Measurements from ENCODE around the gene LRRK1. TPM values are rescaled to one million over a fixed set of nuclear protein-coding genes. Genes with fewer than 3 reads are reported as not detected.

Gene LRRK1
- total RNA-seq, 2 experiments from 2014 or later = 0.57 to 0.66 TPM

DNA sequence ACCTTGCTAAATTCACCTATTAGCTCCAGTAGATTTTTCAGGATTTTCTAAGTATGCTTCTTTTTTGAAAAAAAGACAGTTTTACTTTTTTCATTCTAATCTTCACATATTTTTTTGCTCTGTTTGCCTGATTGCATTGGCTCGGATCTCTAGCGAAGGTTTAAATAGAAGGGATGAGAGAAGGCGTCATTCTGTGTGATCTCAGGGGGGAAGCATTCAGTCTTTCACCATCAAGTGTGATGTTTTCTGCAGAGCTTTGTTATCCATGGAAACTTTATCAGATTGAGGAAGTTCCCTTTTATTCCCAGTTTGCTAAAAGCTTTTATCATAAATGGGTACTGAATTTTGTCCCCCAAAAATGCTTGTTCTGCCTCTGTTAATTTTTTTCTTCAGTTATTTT lies 120.3 kb downstream of the LRRK1 start:
- Mint-ChIP-seq H3K27ac (no peak overlapping the region), H3K4me3 (no peak overlapping the region), H3K4me1 (ENCODE audit: low read depth) (peaks cover 3% of the 10 kb centered on the region), H3K27me3 (ENCODE audit: low read depth) (peaks cover 40% of the 10 kb centered on the region), H3K36me3 (ENCODE audit: low read depth) (no peaks in the 10 kb centered on the region), H3K9me3 (ENCODE audit: insufficient read depth) (no peaks in the 10 kb centered on the region)
- POLR2A ChIA-PET = no interaction called here
- DNase-seq (no peak), ATAC-seq (no peak)
- CTCF ChIA-PET = no interaction called here

DNA sequence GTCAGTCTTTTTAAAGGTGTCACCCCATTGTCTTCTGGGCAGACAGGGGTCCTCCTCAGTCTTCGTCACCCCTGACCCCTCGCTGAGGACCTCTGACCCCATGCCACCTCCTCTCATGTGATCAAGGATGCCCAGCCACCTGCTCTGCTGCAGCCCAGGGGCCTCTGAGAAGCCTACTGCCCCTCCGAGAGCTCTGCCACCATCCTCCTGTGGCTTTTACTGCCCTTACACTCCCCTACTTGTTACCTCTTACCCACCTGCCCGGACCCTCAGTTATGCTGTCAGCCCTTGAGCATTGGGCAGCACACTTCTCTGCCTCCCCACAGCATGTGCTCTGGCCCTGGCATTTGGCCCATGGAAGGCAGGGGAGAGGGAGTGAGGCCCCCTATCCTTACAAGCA lies 123.2 kb downstream of the LRRK1 start:
- ChIA-PET POLR2A (no interaction called here), CTCF (interaction anchor here (0.8 to 1.8 kb wide), 2 partner anchors 34 to 35 kb away, joined by 3 to 5 read pairs; no protein-coding TSS in a partner anchor)
- Mint-ChIP-seq H3K4me1 (ENCODE audit: low read depth) (no peaks in the 10 kb centered on the region), H3K27me3 (ENCODE audit: low read depth) (peaks cover 28% of the 10 kb centered on the region), H3K9me3 (ENCODE audit: insufficient read depth) (no peaks in the 10 kb centered on the region), H3K36me3 (ENCODE audit: low read depth) (no peaks in the 10 kb centered on the region), H3K27ac (no peak overlapping the region), H3K4me3 (no peak overlapping the region)
- DNase-seq (no peak), ATAC-seq (no peak)

DNA sequence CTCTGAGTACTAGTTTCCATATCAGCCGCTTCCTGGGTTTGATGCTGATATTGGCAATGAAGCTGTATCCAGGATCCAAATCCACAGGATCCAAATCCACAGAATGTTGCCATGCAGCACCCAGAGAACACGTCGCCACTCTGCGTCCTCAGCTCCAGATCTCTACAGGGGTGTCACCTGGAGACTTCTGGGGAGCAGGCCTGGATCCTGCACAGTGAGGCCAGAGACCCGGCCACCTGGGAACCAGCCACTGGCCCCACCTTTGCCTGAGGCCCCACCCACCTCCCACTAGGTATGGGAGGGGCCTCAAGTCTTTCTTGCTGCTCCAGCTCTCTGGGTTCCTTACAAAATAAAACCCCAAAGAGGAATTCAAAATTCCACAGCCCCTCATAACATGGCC lies 123.9 kb downstream of the LRRK1 start:
- ChIA-PET POLR2A (no interaction called here), CTCF (interaction anchor here (0.8 to 1.8 kb wide), 2 partner anchors 34 to 35 kb away, joined by 3 to 5 read pairs; no protein-coding TSS in a partner anchor)
- peaks cover 28% of the 10 kb centered on the region for H3K27me3 Mint-ChIP-seq (ENCODE audit: low read depth)
- no peak overlapping the region for H3K4me3 Mint-ChIP-seq
- H3K27ac Mint-ChIP-seq = no peak overlapping the region
- ATAC-seq (no peak), DNase-seq (no peak)
- H3K9me3 Mint-ChIP-seq (ENCODE audit: insufficient read depth) = no peaks in the 10 kb centered on the region
- no peaks in the 10 kb centered on the region for H3K36me3 Mint-ChIP-seq (ENCODE audit: low read depth)
- no peaks in the 10 kb centered on the region for H3K4me1 Mint-ChIP-seq (ENCODE audit: low read depth)

DNA sequence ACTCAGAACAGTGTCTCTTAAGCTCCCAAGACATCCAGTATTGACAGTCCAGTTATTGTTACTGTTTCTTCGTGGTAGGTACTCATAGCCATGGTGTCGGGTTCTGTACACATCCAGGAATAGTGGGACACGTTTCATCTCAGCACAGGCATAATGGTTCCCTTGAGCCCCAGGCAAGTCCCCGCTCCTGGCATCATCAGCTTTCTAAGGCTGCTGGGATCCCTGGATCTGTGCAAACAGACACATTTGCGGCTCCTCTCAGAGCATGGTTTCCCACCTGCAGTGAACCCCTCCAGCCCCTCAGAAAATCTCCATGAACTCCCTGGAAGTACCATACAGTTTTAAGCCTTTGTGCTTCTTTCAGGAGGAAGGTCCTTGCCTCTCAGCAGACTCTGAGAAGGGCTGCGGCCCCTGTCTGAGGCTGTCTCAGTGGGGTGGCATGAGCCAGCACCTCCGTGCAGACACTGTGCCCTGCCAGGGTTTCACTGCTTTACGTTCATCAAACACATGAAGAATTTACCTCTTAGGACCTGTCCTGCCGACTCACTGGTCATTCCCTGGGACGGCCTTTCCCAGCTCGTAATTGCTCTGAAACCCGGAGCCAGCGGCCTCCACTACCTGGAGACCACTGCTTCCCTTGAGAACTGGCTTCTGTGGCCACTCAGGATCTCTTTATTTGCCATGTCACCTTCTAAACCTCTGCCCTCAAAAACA lies 124.9 kb downstream of the LRRK1 start:
- Mint-ChIP-seq H3K27ac (no peak overlapping the region), H3K36me3 (ENCODE audit: low read depth) (no peaks in the 10 kb centered on the region), H3K4me3 (no peak overlapping the region), H3K4me1 (ENCODE audit: low read depth) (no peaks in the 10 kb centered on the region), H3K27me3 (ENCODE audit: low read depth) (peaks cover 24% of the 10 kb centered on the region), H3K9me3 (ENCODE audit: insufficient read depth) (no peaks in the 10 kb centered on the region)
- ATAC-seq (no peak), DNase-seq (no peak)
- CTCF ChIA-PET = interaction anchor here (1.8 kb wide), 1 partner anchor 35 kb away, joined by 5 read pairs; no protein-coding TSS in a partner anchor
- POLR2A ChIA-PET = no interaction called here

DNA sequence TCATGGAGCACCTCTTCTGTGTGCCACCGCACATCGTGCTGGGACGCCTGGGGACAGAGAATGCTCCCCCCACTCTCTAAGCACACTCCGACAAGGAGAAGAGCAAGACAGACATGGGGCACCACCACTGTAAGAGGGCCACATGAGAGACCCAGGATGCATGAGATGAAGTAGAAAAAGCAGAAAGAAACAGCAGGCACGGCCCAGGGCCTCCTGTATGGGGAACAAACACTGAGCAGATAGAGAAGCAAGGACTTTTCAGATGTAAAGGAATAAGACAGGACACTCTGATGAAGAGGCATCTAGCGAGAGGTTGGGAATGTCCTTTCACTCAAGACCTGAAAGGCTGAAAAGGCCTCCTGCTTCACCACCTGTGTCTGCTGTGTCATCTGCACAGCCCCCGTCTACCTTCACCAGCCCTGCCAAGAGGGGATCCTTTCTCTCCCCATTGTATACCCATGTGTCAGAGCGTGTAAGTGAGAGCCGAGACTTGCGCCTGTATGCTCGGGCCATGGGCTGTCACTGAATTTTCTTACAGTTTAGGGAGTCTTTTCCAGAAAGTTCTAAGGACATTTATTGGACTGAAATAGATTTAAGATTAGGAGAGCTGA lies 125.6 kb downstream of the LRRK1 start:
- CTCF ChIA-PET = no interaction called here
- POLR2A ChIA-PET = no interaction called here
- DNase-seq (no peak), ATAC-seq (no peak)
- no peaks in the 10 kb centered on the region for H3K4me1 Mint-ChIP-seq (ENCODE audit: low read depth)
- H3K9me3 Mint-ChIP-seq (ENCODE audit: insufficient read depth) = no peaks in the 10 kb centered on the region
- no peak overlapping the region for H3K4me3 Mint-ChIP-seq
- H3K27ac Mint-ChIP-seq = no peak overlapping the region
- H3K27me3 Mint-ChIP-seq (ENCODE audit: low read depth) = peaks cover 20% of the 10 kb centered on the region
- H3K36me3 Mint-ChIP-seq (ENCODE audit: low read depth) = no peaks in the 10 kb centered on the region

DNA sequence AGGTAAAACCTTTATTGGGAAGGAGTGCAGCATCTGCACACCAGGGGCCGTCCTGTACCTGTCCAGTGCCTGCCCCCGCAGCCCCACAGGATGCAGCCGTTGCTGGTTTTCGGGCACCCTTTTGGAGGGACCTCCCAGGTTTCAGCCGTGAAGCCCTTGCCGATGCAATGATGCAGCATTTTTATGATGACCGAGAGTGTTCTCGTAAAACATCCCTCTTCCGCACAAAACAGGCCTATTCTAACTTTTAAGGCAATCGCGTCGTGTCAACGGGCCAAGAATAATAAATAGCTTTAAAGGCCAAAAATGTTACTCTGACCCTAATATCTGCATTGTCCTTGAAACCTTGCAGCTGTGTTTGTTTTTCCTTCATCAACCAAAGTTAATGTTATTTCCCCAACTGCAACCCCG lies 126.1 kb downstream of the LRRK1 start:
- Mint-ChIP-seq H3K4me3 (no peak overlapping the region), H3K4me1 (ENCODE audit: low read depth) (no peaks in the 10 kb centered on the region), H3K9me3 (ENCODE audit: insufficient read depth) (no peaks in the 10 kb centered on the region), H3K27me3 (ENCODE audit: low read depth) (peaks cover 19% of the 10 kb centered on the region), H3K27ac (no peak overlapping the region), H3K36me3 (ENCODE audit: low read depth) (no peaks in the 10 kb centered on the region)
- CTCF ChIA-PET = no interaction called here
- ATAC-seq (no peak), DNase-seq (no peak)
- POLR2A ChIA-PET = no interaction called here

DNA sequence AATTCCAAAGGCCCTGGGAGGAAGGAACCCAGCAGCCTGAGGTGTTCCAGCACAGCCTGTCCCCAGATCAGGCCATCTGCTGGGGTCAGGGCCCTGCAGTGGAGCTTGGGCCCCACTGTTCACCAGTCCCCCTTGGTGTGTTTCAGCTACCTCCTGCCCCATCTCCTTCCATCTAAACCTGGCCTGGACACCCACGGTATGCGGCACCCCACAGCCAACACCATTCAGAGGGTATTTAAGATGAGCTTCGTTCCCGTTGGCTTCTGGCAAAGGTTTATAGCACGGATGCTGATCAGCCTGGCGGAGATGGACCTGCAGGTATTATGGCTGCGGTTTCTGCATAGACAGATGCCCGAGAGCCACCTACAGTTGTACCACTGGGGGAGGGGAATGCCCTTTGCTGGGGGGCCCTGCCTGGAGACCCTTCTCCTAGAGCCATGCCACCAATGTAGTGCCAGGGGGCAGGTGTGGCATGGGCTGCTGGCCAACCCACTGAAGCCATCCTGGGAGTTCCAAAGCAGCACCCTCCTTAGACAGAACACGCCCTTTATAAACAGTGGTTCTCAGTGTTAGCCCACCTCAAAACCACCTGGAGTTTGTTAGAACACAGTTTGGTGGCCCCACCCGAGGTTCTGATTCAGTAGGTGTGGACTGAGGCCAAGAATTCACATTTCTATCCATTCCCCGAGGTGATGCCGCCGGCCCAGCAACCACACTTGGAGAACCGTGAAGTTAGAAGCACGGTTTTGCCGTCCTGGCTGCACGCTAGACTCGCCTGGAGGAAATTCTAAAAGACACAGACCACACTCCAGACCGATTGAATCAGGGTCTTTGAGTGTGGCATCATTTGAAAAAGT lies 126.9 kb downstream of the LRRK1 start:
- Mint-ChIP-seq H3K4me3 (no peak overlapping the region), H3K9me3 (ENCODE audit: insufficient read depth) (no peaks in the 10 kb centered on the region), H3K27ac (no peak overlapping the region), H3K36me3 (ENCODE audit: low read depth) (no peaks in the 10 kb centered on the region), H3K4me1 (ENCODE audit: low read depth) (no peaks in the 10 kb centered on the region), H3K27me3 (ENCODE audit: low read depth) (peaks cover 12% of the 10 kb centered on the region)
- DNase-seq (no peak), ATAC-seq (no peak)
- ChIA-PET POLR2A (no interaction called here), CTCF (interaction anchor here (2.2 kb wide), 1 partner anchor 212 kb away, joined by 6 read pairs; no protein-coding TSS in a partner anchor)

DNA sequence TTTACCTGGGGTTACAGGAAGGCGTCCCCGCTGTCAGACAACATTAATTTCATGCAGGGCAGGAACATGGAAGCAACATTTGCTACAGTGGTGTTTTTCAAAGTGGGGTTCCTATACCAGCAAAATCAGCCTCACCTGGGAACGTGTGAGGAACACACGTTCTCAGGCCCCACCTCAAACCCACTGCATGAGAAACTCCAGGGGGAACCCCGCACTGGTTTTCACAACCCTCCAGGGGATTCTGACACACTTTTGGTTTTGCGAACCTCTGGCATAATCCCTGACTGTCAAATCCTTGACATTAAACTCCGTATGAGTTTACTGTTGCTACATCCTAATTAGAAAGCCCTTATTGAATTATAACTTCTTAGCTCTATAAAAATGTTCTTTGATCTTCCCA lies 127.7 kb downstream of the LRRK1 start:
- H3K36me3 Mint-ChIP-seq (ENCODE audit: low read depth) = no peaks in the 10 kb centered on the region
- no peaks in the 10 kb centered on the region for H3K4me1 Mint-ChIP-seq (ENCODE audit: low read depth)
- CTCF ChIA-PET = interaction anchor here (2.2 kb wide), 1 partner anchor 212 kb away, joined by 6 read pairs; no protein-coding TSS in a partner anchor
- ATAC-seq (no peak), DNase-seq (no peak)
- POLR2A ChIA-PET = no interaction called here
- H3K27me3 Mint-ChIP-seq (ENCODE audit: low read depth) = peaks cover 10% of the 10 kb centered on the region
- H3K9me3 Mint-ChIP-seq (ENCODE audit: insufficient read depth) = no peaks in the 10 kb centered on the region
- no peak overlapping the region for H3K4me3 Mint-ChIP-seq
- no peak overlapping the region for H3K27ac Mint-ChIP-seq

DNA sequence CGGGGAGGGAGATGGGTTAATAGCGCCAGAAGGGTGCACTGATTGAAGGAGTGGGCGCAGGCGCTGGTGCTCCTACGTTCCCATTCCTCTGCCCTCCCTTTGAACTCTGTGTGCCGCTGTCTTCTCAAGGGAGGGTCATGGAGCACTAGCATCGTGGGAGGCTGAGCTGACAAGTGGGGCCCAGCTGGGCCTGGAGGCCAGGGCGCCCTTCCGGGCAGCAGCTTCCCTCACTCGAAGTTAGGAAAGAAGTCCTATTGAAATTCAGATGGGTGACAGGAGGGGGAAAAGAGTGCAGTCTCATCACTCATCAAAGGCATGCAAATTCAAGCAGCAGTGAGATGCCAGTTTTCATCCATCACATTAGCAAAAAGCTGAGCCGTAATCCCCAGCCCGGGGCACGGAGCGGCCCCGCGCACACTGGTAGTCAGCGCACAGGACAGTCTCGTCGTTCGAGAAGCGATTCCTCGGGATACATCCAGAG lies 128.2 kb downstream of the LRRK1 start:
- CTCF ChIA-PET = interaction anchor here (2.0 to 2.2 kb wide), 2 partner anchors 31 to 211 kb away, joined by 5 to 6 read pairs; no protein-coding TSS in a partner anchor
- Mint-ChIP-seq H3K27me3 (ENCODE audit: low read depth) (peaks cover 7% of the 10 kb centered on the region), H3K4me1 (ENCODE audit: low read depth) (no peaks in the 10 kb centered on the region), H3K27ac (no peak overlapping the region), H3K36me3 (ENCODE audit: low read depth) (no peaks in the 10 kb centered on the region), H3K4me3 (no peak overlapping the region), H3K9me3 (ENCODE audit: insufficient read depth) (no peaks in the 10 kb centered on the region)
- POLR2A ChIA-PET = no interaction called here
- DNase-seq (no peak), ATAC-seq (no peak)

DNA sequence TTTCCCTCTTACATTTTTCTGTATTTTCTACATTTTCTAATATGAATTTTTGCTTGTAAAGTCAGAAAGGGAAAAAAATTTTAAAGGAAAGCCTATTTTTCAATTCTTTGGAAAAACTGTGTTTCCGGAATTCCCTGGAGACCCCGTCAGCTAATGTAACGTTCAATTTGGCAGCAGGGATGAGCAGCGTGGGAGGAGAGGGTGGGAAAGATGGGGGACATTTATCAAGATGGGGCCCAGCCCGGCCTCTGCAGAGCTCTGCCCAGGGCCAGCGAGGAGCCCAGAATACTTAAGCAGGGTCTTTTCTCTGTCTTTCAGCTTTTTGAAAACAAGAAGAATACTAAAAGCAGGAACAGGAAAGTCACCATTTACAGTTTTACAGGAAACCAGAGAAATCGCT lies 129.0 kb downstream of the LRRK1 start:
- Mint-ChIP-seq H3K9me3 (ENCODE audit: insufficient read depth) (no peaks in the 10 kb centered on the region), H3K4me3 (no peak overlapping the region), H3K36me3 (ENCODE audit: low read depth) (no peaks in the 10 kb centered on the region), H3K27me3 (ENCODE audit: low read depth) (peaks cover 2% of the 10 kb centered on the region), H3K27ac (no peak overlapping the region), H3K4me1 (ENCODE audit: low read depth) (no peaks in the 10 kb centered on the region)
- POLR2A ChIA-PET = no interaction called here
- CTCF ChIA-PET = interaction anchor here (2.0 to 2.2 kb wide), 2 partner anchors 32 to 210 kb away, joined by 5 to 6 read pairs; no protein-coding TSS in a partner anchor
- no peak for ATAC-seq
- no peak for DNase-seq

DNA sequence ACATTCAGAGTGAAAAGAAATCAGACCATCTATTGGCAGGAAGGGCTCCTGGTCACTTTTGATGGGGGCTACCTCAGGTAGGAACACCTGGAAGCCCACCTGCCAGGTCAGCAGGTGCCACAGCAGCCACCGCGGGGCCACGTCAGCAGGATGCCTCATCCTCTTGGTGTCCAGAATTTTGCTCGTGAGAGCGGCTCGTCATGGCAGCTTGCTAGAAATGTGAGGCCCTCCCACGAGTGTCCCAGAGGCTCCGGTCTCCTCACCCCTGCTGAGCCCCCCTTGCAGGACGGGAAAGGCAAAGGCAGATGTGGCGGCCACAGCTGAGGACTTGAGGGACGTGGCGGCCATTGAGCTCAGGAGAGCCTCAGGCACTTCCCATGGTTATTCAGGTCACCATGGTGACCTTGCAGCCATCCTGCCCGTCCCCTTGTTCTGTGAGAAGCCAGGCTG lies 129.4 kb downstream of the LRRK1 start:
- Mint-ChIP-seq H3K36me3 (ENCODE audit: low read depth) (no peaks in the 10 kb centered on the region), H3K4me1 (ENCODE audit: low read depth) (no peaks in the 10 kb centered on the region), H3K27ac (no peak overlapping the region), H3K9me3 (ENCODE audit: insufficient read depth) (no peaks in the 10 kb centered on the region), H3K27me3 (ENCODE audit: low read depth) (peaks cover 2% of the 10 kb centered on the region), H3K4me3 (no peak overlapping the region)
- POLR2A ChIA-PET = interaction anchor here (0.6 kb wide), 1 partner anchor 488 kb away, joined by 3 read pairs; no protein-coding TSS in a partner anchor
- CTCF ChIA-PET = interaction anchor here (2.0 kb wide), 1 partner anchor 33 kb away, joined by 5 read pairs; no protein-coding TSS in a partner anchor
- ATAC-seq = no peak
- DNase-seq = no peak
